Measurements from ENCODE around the gene LOXL1. TPM values are rescaled to one million over a fixed set of nuclear protein-coding genes. Genes with fewer than 3 reads are reported as not detected.
A peak's percentile ranks its signal among the peaks of the same experiment; 100 is the strongest.

Gene LOXL1
- total and polyA plus RNA-seq, 2 of the 4 experiments (the other 2 are of a cell fraction) = 148 to 332 TPM

DNA sequence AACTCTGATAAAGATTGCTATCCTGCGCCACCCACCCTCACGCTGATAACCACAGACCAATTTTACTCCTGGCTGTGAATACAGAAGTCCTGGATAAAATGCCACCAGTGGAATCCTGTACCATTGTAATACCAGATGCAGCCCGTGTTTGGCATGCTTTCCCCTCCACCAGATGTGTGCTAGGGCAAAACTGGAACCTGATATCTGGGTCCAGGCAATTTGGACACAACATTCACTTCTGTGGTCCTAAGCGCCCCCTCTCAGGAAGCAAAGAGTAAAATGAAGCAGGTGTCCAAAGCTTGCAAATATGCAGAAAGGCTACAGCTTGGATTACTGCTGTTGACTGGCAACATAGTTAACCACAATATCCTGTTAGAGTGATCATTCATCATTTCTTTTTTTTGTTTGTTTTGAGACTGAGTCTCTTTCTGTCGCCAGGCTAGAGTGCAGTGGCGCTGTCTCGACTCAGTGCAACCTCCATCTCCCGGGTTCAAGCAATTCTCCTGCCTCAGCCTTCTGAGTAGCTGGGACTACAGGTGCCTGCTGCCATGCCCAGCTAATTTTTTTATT is 32.8 kb downstream of the LOXL1 start:
- H2BK15ac ChIP-seq (ENCODE audit: low read depth, low read length) = no peak overlapping the region
- dilution Hi-C loops (cut with HindIII; ENCODE audit: low sequenced_read_pairs, unreplicated experiment) (no loop called here), in situ Hi-C loops (cut with MboI; ENCODE audit: low sequenced_read_pairs) (no loop called here), intact Hi-C loops (cut with micrococcal nuclease) (no loop called here)
- POLR2A ChIA-PET (ENCODE audit: unreplicated experiment) = no interaction called here
- no peak overlapping the region for H3K4ac ChIP-seq (ENCODE audit: low read depth, low read length)
- CTCF ChIA-PET = interaction anchor here (1.0 kb wide), 1 partner anchor 14 kb away, joined by 4 read pairs; no protein-coding TSS in a partner anchor
- H3K4me1 ChIP-seq (ENCODE audit: control insufficient read depth, insufficient read depth, low read length) = peaks cover 19% of the 10 kb centered on the region
- no peak overlapping the region for H4K5ac ChIP-seq (ENCODE audit: low read depth, low read length)
- H4K91ac ChIP-seq (ENCODE audit: insufficient read depth, low read depth, low read length) = no peak overlapping the region
- no peak overlapping the region for H3K4me2 ChIP-seq (ENCODE audit: low read depth, low read length)
- H3K9me1 ChIP-seq (ENCODE audit: insufficient read depth, low read length) = peaks cover 18% of the 10 kb centered on the region
- H2BK120ac ChIP-seq (ENCODE audit: low read depth, low read length) = no peak overlapping the region
- H2BK20ac ChIP-seq (ENCODE audit: low read depth, low read length) = no peak overlapping the region
- no peak overlapping the region for H3K9ac ChIP-seq (ENCODE audit: low read depth, low read length)
- no peaks in the 10 kb centered on the region for H3K27me3 ChIP-seq (ENCODE audit: control insufficient read depth, insufficient read depth, low read length)
- TF ChIP-seq MAZ (IDR thresholded peaks at IDR 0.05; ENCODE audit: borderline replicate concordance, low read depth, low read length) = no peak
- H2AFZ ChIP-seq (replicated peaks; ENCODE audit: low read length, poor library complexity) = no peak overlapping the region
- no TSS peak for BruUV-seq (replicated peaks)
- no peak overlapping the region for H3K23ac ChIP-seq (ENCODE audit: low read depth, low read length)
- no peaks in the 10 kb centered on the region for H3K79me1 ChIP-seq (ENCODE audit: low read depth in 1 of 2, low read length in 2 of 2)
- WGBS, 2 experiments (ENCODE audit: extremely low coverage in 2 of 2, insufficient read length in 1 of 2) = 70% methylated on average over 3 of the region's 8 CpGs; no CpG with 5 or more reads in 1 of the 2 experiments
- no peak overlapping the region for H2BK5ac ChIP-seq (ENCODE audit: low read depth, low read length, poor library complexity, severe bottlenecking)
- H2AK9ac ChIP-seq (replicated peaks; ENCODE audit: low read depth, low read length, poor library complexity) = peak overlapping the region; percentile 25
- no peaks in the 10 kb centered on the region for H3K36me3 ChIP-seq (ENCODE audit: control insufficient read depth, insufficient read depth, low read length)
- no peak overlapping the region for H3K14ac ChIP-seq (replicated peaks; ENCODE audit: low read depth, low read length)
- no peak overlapping the region for H3K27ac ChIP-seq (ENCODE audit: insufficient read depth, low read length)
- ATAC-seq (ENCODE audit: low read depth) = no peak
- no peaks in the 10 kb centered on the region for H3K9me3 ChIP-seq (ENCODE audit: control insufficient read depth, insufficient read depth, low read length)
- H3K56ac ChIP-seq (ENCODE audit: extremely low read depth, insufficient read depth, low read length) = no peak overlapping the region
- no peak overlapping the region for H3K4me3 ChIP-seq (ENCODE audit: insufficient read depth, low read depth, low read length)
- H4K8ac ChIP-seq (ENCODE audit: low read depth in 2 of 2, low read length in 2 of 2) = no peak overlapping the region
- H2AK5ac ChIP-seq (ENCODE audit: low read depth, low read length) = no peak overlapping the region
- H3K18ac ChIP-seq (ENCODE audit: low read depth, low read length) = no peak overlapping the region
- DNase-seq = no peak
- H4K20me1 ChIP-seq (ENCODE audit: insufficient read depth, low read length) = no peaks in the 10 kb centered on the region
